Thoracic aorta (tissue), 2 donors: ENCODE data around the gene TNS3. TPM values are rescaled to one million over a fixed set of nuclear protein-coding genes. Genes with fewer than 3 reads are reported as not detected.

Experiments used
- ATAC-seq: fragments of 150-250 bp; one replicate; pipeline ENCODE4 v1.8.0; 2017; ENCODE audit warnings: low read depth; ENCODE audit not compliant: insufficient number of reproducible peaks, low FRiP score
- DNase-seq: peaks from one replicate; pipeline ENCODE4 v3.0.0-alpha.2; 2020; ENCODE audit warnings: low spot score
- H3K27ac ChIP-seq, 2 donors: fragments of 200-600 bp; sonication (generic); 1 replicate in 1 of 2; 2 replicates in 1 of 2; pipeline ENCODE4 v1.5.1; 2016; ENCODE audit warnings: mild to moderate bottlenecking in 2 of 2, moderate library complexity in 2 of 2
- H3K27me3 ChIP-seq: fragments of 200-600 bp; sonication (generic); replicated peaks from 2 replicates; pipeline ENCODE4 v1.6.0; 2016; ENCODE audit warnings: mild to moderate bottlenecking; ENCODE audit not compliant: insufficient read depth
- H3K36me3 ChIP-seq: fragments of 200-600 bp; sonication (generic); one replicate; pipeline ENCODE4 v1.5.1; 2016
- H3K4me1 ChIP-seq, 2 donors: fragments of 200-600 bp; sonication (generic); 1 replicate in 1 of 2; 2 replicates in 1 of 2; pipeline versions ENCODE4 v1.5.1 to v1.6.0; 2016; ENCODE audit warnings: low read depth in 2 of 2, mild to moderate bottlenecking in 1 of 2; ENCODE audit not compliant: control insufficient read depth in 1 of 2
- H3K4me3 ChIP-seq: fragments of 200-600 bp; sonication (generic); 2 replicates; pipeline ENCODE4 v1.5.1; 2016; ENCODE audit warnings: mild to moderate bottlenecking
- H3K9me3 ChIP-seq: fragments of 200-600 bp; sonication (generic); 2 replicates; pipeline ENCODE4 v1.5.1; 2016
- total RNA-seq, 2 donors: library from RNA; depleted of rRNA; stranded (reverse); fragments of >200 nt; gene quantifications; one replicate each; pipeline versions ENCODE4 v1.1.0 to v1.2.3, GENCODE V29; 2016
- TF ChIP-seq, protein P1 (sequence below): fragments of 200-600 bp; sonication (generic); IDR thresholded peaks from one replicate; pipeline ENCODE4 v1.5.1; 2019; ENCODE audit warnings: antibody characterized with exemption

Gene TNS3
- total RNA-seq, 2 donors from 2014 or later = 138 to 151 TPM

DNA sequence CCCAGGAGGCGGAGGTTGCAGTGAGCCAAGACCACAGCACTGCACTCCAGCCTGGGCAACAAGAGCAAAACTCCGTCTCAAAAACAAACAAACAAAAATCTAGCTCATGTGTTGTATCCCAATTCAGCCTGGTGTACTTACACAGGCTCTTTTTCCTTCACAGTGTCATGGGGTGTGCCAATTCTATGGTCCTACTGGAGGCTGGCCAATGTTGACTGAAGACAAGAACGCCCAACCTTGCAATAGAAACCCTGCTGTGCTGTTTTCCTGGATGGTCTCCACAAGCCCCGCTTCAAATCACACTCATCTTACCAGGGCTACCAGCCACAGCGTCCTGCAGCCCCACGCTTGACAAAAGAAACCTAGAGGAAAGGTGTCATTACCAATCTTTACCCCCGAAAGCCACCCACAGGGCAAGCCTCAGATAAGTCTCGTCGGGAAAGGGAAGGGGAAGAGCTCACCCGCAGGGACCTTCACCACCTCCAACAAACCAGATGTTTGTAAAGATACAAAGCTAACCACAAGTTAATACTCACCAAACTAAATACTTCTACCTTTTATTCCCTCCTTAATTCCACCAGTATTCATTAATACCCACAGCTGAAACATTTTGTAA lies 64.8 kb downstream of the TNS3 start:
- H3K36me3 ChIP-seq = no peaks in the 10 kb centered on the region
- ATAC-seq (no peak), DNase-seq (peak; percentile 33)
- TF ChIP-seq, protein P1, sequence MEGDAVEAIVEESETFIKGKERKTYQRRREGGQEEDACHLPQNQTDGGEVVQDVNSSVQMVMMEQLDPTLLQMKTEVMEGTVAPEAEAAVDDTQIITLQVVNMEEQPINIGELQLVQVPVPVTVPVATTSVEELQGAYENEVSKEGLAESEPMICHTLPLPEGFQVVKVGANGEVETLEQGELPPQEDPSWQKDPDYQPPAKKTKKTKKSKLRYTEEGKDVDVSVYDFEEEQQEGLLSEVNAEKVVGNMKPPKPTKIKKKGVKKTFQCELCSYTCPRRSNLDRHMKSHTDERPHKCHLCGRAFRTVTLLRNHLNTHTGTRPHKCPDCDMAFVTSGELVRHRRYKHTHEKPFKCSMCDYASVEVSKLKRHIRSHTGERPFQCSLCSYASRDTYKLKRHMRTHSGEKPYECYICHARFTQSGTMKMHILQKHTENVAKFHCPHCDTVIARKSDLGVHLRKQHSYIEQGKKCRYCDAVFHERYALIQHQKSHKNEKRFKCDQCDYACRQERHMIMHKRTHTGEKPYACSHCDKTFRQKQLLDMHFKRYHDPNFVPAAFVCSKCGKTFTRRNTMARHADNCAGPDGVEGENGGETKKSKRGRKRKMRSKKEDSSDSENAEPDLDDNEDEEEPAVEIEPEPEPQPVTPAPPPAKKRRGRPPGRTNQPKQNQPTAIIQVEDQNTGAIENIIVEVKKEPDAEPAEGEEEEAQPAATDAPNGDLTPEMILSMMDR = no peak
- H3K27me3 ChIP-seq = no peaks in the 10 kb centered on the region
- H3K4me1 ChIP-seq = peaks cover 27 to 73% of the 10 kb centered on the region in 2 donors
- H3K4me3 ChIP-seq = no peak overlapping the region
- H3K9me3 ChIP-seq = no peaks in the 10 kb centered on the region
- H3K27ac ChIP-seq = no peak overlapping the region

DNA sequence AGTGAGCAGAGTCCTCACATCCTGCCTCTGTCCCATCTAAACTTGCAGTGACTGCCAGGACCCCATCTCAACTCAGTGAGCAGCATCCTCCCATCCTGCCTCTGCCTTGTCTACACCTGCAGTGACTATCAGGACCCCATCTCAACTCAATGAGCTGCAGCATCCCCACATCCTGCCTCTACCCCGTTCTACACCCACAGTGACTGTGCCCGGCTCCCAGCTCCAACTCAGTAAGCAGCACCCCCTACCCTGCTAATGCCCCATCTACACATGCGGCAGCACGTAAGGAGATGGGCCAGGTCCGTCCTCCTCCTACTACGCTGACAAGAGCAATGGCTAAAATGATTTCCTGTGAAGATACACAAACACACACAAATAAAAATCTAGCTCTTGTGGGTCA lies 65.5 kb downstream of the TNS3 start:
- TF ChIP-seq, protein P1 = no peak
- Histone ChIP-seq H3K36me3 (no peaks in the 10 kb centered on the region), H3K9me3 (no peaks in the 10 kb centered on the region), H3K4me3 (no peak overlapping the region), H3K27me3 (no peaks in the 10 kb centered on the region), H3K27ac (no peak overlapping the region), H3K4me1 (peaks cover 27 to 80% of the 10 kb centered on the region in 2 donors)
- DNase-seq (no peak), ATAC-seq (no peak)

DNA sequence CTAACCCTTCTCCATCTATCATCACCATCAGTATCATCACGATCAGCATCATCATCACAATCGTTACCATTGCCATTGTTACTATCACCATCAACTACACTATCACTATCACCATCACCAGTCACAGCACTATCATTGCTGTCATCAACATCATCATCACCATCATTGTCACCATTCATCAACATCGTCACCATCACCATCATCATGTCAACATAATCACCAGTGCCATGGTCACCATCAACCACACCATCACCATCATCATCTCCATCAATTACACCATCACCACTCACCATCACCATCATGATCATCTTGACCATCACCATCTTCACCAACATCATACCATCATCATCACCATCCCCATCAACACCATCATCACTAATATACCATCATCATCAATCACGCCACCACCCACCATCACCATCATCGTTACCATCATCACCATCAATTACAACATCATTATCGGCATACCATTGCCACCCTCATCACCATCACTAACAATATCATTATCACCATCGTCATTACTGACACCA lies 66.5 kb downstream of the TNS3 start:
- peaks cover 27 to 78% of the 10 kb centered on the region in 2 donors for H3K4me1 ChIP-seq
- H3K27me3 ChIP-seq = no peaks in the 10 kb centered on the region
- TF ChIP-seq, protein P1 = no peak
- H3K27ac ChIP-seq = no peak overlapping the region
- H3K4me3 ChIP-seq = no peak overlapping the region
- no peaks in the 10 kb centered on the region for H3K36me3 ChIP-seq
- no peaks in the 10 kb centered on the region for H3K9me3 ChIP-seq
- DNase-seq (no peak), ATAC-seq (no peak)

DNA sequence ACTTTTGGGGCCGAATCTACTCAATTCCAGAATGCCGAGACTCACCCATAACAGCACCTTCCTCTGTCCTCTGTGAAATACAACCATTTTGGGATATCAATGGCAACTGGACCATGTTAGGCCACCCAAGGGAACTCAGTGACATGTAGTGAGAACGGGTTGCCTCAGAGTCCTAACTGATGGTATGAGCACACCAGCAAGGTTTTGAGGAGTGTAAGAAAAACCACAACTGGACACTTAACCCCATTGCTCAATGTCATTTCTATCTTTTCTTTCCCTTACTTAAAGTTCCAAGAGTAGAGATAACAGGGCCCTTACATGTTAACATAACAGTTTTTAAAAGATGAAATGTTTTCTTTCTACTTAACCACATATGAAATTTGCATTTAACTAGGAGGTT lies 67.1 kb downstream of the TNS3 start:
- no peaks in the 10 kb centered on the region for H3K27me3 ChIP-seq
- no peak for DNase-seq
- TF ChIP-seq, protein P1 = no peak
- no peak for ATAC-seq
- H3K9me3 ChIP-seq = no peaks in the 10 kb centered on the region
- H3K4me1 ChIP-seq = peaks cover 22 to 78% of the 10 kb centered on the region in 2 donors
- no peak overlapping the region for H3K4me3 ChIP-seq
- H3K36me3 ChIP-seq = no peaks in the 10 kb centered on the region
- no peak overlapping the region for H3K27ac ChIP-seq

DNA sequence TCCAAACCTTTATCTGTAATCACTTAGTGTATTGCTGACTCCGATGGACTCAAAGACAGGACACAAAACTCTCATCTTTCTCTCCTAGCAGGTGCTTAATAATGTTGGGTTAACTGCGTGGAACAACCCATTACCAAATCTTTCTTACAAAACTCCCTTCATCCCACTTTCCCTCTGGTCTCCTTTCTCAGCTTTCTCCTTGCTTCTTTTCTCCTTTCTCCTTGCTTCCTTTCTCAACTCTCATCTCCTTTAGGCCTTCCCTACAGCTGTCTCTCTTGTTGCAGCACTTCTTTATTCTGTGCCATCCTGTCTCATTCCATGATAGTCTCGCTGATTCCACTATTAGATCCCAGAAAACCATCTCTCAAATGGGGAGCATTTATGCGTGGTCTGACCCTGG lies 67.5 kb downstream of the TNS3 start:
- Histone ChIP-seq H3K27ac (no peak overlapping the region), H3K27me3 (no peaks in the 10 kb centered on the region), H3K9me3 (no peaks in the 10 kb centered on the region), H3K36me3 (no peaks in the 10 kb centered on the region), H3K4me3 (no peak overlapping the region), H3K4me1 (peaks cover 22 to 78% of the 10 kb centered on the region in 2 donors)
- DNase-seq = no peak
- ATAC-seq = no peak
- TF ChIP-seq, protein P1 = no peak
